SK-N-SH (cell line): ENCODE measurements around the gene IMPDH1. TPM values are rescaled to one million over a fixed set of nuclear protein-coding genes. Genes with fewer than 3 reads are reported as not detected.

Experiments
- CTCF ChIA-PET: fragments of 300-600, 350-600 bp; formaldehyde crosslinking; extraction: SDS; loops from one replicate; lab custom pipeline; 2021; lab: Yijun Ruan, JAX
- POLR2A ChIA-PET: fragments of 350-600 bp; sonication (Branson Sonifier 250); formaldehyde crosslinking; extraction: SDS; loops from one replicate; lab custom pipeline; 2020; ENCODE audit warnings: antibody characterized with exemption, inconsistent platforms; lab: Yijun Ruan, JAX
- DNase-seq: peaks from one replicate; pipeline ENCODE4 v3.0.0; 2012
- H2AFZ ChIP-seq: fragments of 200-600 bp; sonication (generic); 2 replicates; pipeline ENCODE4 v1.8.1; 2016; ENCODE audit warnings: antibody characterized with exemption, mild to moderate bottlenecking, low read depth
- H3F3A ChIP-seq: fragments of 200-600 bp; sonication (generic); replicated peaks from 2 replicates; pipeline ENCODE3; 2016; ENCODE audit warnings: antibody characterized with exemption, mild to moderate bottlenecking; ENCODE audit not compliant: insufficient read depth
- H3K27ac ChIP-seq, 2 experiments: fragments of 200-500 bp in 1 of 2; fragments of 200-600 bp in 1 of 2; sonication (Bioruptor generic) in 1 of 2; sonication (generic), shearing (Covaris generic) in 1 of 2; 2 replicates each; pipeline versions ENCODE4 v1.5.1 to v1.6.1; 2014 to 2016; ENCODE audit warnings: low read depth in 2 of 2, inconsistent platforms in 1 of 2, low read length in 1 of 2, mild to moderate bottlenecking in 1 of 2, mixed read lengths in 1 of 2
- H3K27me3 ChIP-seq: fragments of 200-600 bp; sonication (generic), shearing (Covaris generic); 2 replicates; pipeline ENCODE4 v1.6.1; 2016; ENCODE audit warnings: mixed run types; ENCODE audit not compliant: insufficient read depth
- H3K36me3 ChIP-seq, 2 experiments: fragments of 200-500 bp in 1 of 2; fragments of 200-600 bp in 1 of 2; sonication (Bioruptor generic) in 1 of 2; sonication (generic) in 1 of 2; replicated peaks in 1 of 2; 2 replicates each; pipeline versions ENCODE3 to v1.5.1; 2014 to 2016; ENCODE audit warnings: low read length in 1 of 2, mild to moderate bottlenecking in 1 of 2; ENCODE audit not compliant: insufficient read depth in 2 of 2, control insufficient read depth in 1 of 2
- H3K4me1 ChIP-seq, 2 experiments: fragments of 200-500 bp in 1 of 2; fragments of 200-600 bp in 1 of 2; sonication (Bioruptor generic) in 1 of 2; sonication (generic), shearing (Covaris generic) in 1 of 2; 2 replicates each; pipeline versions ENCODE4 v1.5.1 to v1.6.1; 2014 to 2016; ENCODE audit warnings: low read depth in 1 of 2, low read length in 1 of 2, mixed run types in 1 of 2; ENCODE audit not compliant: insufficient read depth in 2 of 2, control insufficient read depth in 1 of 2
- H3K4me2 ChIP-seq: fragments of 200-600 bp; sonication (generic), shearing (Covaris generic); 2 replicates; pipeline ENCODE4 v1.6.1; 2017; ENCODE audit warnings: mixed run types
- H3K4me3 ChIP-seq, 2 experiments: fragments of 200-500 bp in 1 of 2; fragments of 200-600 bp in 1 of 2; sonication (Bioruptor generic) in 1 of 2; sonication (generic), shearing (Covaris generic) in 1 of 2; 2 replicates each; pipeline versions ENCODE4 v1.5.1 to v1.8.1; 2014 to 2016; ENCODE audit warnings: low read depth in 2 of 2, inconsistent platforms in 1 of 2, low read length in 1 of 2, mild to moderate bottlenecking in 1 of 2, mixed read lengths in 1 of 2, moderate library complexity in 1 of 2
- H3K79me2 ChIP-seq: fragments of 200-600 bp; sonication (generic); 2 replicates; pipeline ENCODE4 v1.8.1; 2017; ENCODE audit warnings: mild to moderate bottlenecking; ENCODE audit not compliant: insufficient read depth
- H3K9ac ChIP-seq: fragments of 200-600 bp; sonication (generic); 2 replicates; pipeline ENCODE4 v1.6.1; 2017; ENCODE audit warnings: mixed run types
- H3K9me2 ChIP-seq: fragments of 200-600 bp; sonication (generic); 2 replicates; pipeline ENCODE4 v1.6.1; 2017; ENCODE audit warnings: mixed run types
- H3K9me3 ChIP-seq: fragments of 200-600 bp; sonication (generic); 2 replicates; pipeline ENCODE4 v1.6.1; 2017; ENCODE audit warnings: mixed run types, mild to moderate bottlenecking, moderate library complexity
- H4K20me1 ChIP-seq: fragments of 200-600 bp; sonication (generic); 2 replicates; pipeline ENCODE4 v1.6.1; 2017; ENCODE audit warnings: mild to moderate bottlenecking, mixed run types; ENCODE audit not compliant: insufficient read depth
- CHD2 ChIP-seq: fragments of 150-350 bp; IDR thresholded peaks from 2 replicates; pipeline ENCODE4 v1.6.1; 2018; ENCODE audit warnings: low read length; ENCODE audit not compliant: partially characterized antibody
- FOSL2 ChIP-seq: IDR thresholded peaks from 2 replicates; pipeline ENCODE4 v1.4.0; 2012; ENCODE audit warnings: low read depth, mild to moderate bottlenecking, moderate library complexity, borderline replicate concordance
- FOXJ3 ChIP-seq: sonication (generic); formaldehyde crosslinking; IDR thresholded peaks from 2 replicates; pipeline ENCODE4 v1.5.1; 2020; ENCODE audit warnings: mild to moderate bottlenecking, missing genetic modification reagents
- FOXM1 ChIP-seq: IDR thresholded peaks from 2 replicates; pipeline ENCODE4 v1.4.0; 2012; ENCODE audit warnings: low read depth, mild to moderate bottlenecking
- GABPA ChIP-seq: IDR thresholded peaks from 2 replicates; pipeline ENCODE4 v1.4.0; 2012; ENCODE audit warnings: low read depth, mild to moderate bottlenecking
- GATA2 ChIP-seq: sonication (generic); formaldehyde crosslinking; IDR thresholded peaks from 2 replicates; pipeline ENCODE4 v1.5.0; 2020; ENCODE audit warnings: mild to moderate bottlenecking, missing genetic modification reagents
- JUND ChIP-seq: IDR thresholded peaks from 2 replicates; pipeline ENCODE4 v1.4.0; 2012
- MEF2A ChIP-seq: IDR thresholded peaks from 2 replicates; pipeline ENCODE4 v1.4.0; 2012; ENCODE audit warnings: low read depth, borderline replicate concordance
- NFIC ChIP-seq: IDR thresholded peaks from 2 replicates; pipeline ENCODE4 v1.4.0; 2012; ENCODE audit warnings: borderline replicate concordance
- NRF1 ChIP-seq: IDR thresholded peaks from 2 replicates; pipeline ENCODE4 v1.6.1; 2012; ENCODE audit warnings: low read depth, mild to moderate bottlenecking, low read length
- POLR2AphosphoS5 ChIP-seq: IDR thresholded peaks from 2 replicates; pipeline ENCODE4 v1.6.1; 2012; ENCODE audit warnings: low read depth, low read length
- RFX5 ChIP-seq: IDR thresholded peaks from 2 replicates; pipeline ENCODE4 v1.6.1; 2012; ENCODE audit warnings: mild to moderate bottlenecking, improper control_type of control experiment, low read length
- RXRA ChIP-seq: IDR thresholded peaks from 2 replicates; pipeline ENCODE4 v1.4.0; 2012; ENCODE audit warnings: low read depth, mild to moderate bottlenecking, borderline replicate concordance
- SIN3A ChIP-seq: IDR thresholded peaks from 2 replicates; pipeline ENCODE4 v1.6.1; 2012; ENCODE audit warnings: low read depth, mild to moderate bottlenecking, low read length, moderate library complexity, borderline replicate concordance
- TAF1 ChIP-seq: IDR thresholded peaks from 2 replicates; pipeline ENCODE4 v1.6.1; 2012; ENCODE audit warnings: low read depth, mild to moderate bottlenecking, low read length, moderate library complexity, borderline replicate concordance
- TEAD4 ChIP-seq: IDR thresholded peaks from 2 replicates; pipeline ENCODE4 v1.4.0; 2012; ENCODE audit warnings: mild to moderate bottlenecking, borderline replicate concordance; ENCODE audit not compliant: insufficient read depth
- ZBTB33 ChIP-seq: IDR thresholded peaks from 2 replicates; pipeline ENCODE4 v1.4.0; 2012; ENCODE audit warnings: low read depth, borderline replicate concordance
- WGBS: methylation state at CpG from one replicate; pipeline ENCODE4 v1.1.6; 2017; ENCODE audit warnings: low lambda C conversion rate; 5-methylcytosine and 5-hydroxymethylcytosine counted together
- polyA plus RNA-seq, 3 experiments: library from polyadenylated mRNA; depleted of rRNA; stranded (reverse); fragments of >200 nt; gene quantifications; 2 replicates each; pipeline ENCODE4 v1.2.3, GENCODE V29; 2012
- TF ChIP-seq, protein P1 (sequence below): IDR thresholded peaks from 2 replicates; pipeline ENCODE4 v1.4.0; 2012; ENCODE audit warnings: low read depth
- TF ChIP-seq, protein P2 (sequence below): fragments of 150-350 bp; IDR thresholded peaks from 2 replicates; pipeline ENCODE4 v1.6.1; 2017; ENCODE audit warnings: antibody characterized with exemption, low read length, low read depth, borderline replicate concordance

Gene IMPDH1
- polyA plus RNA-seq, 1 of the 3 experiments (the other 2 are of a cell fraction) = 80.4 TPM

DNA sequence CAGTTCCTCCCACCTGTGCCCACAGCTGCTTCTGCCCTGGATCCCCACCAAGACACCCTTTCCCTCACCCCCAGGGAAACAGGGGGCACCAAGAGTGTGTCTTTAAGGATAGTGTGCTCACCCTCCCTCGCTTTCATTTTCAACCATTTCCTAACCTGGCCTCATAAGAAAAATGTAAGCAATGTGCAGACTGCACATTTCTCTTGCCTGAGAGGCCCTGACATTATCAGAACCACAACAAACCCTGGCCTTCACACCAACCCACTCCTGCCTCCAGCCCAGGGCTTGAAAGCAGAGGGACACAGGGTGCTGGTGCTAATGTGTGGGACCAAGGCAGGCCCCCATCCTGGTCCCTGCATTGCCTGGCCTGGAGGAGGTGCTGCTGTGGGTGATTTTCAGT lies 11.0 kb upstream of the IMPDH1 start:
- no peaks in the 10 kb centered on the region for H3K27me3 ChIP-seq
- H3K4me1 ChIP-seq = peaks cover 0 to 3% of the 10 kb centered on the region in 2 experiments; a peak in 1 of 4 replicates
- no peaks in the 10 kb centered on the region for H3K9me3 ChIP-seq
- WGBS = 80% methylated on average over 1 of the region's 1 CpG
- H3K9me2 ChIP-seq = no peaks in the 10 kb centered on the region
- no peaks in the 10 kb centered on the region for H3K79me2 ChIP-seq
- H2AFZ ChIP-seq = no peak overlapping the region
- TF ChIP-seq RFX5 (no peak), SIN3A (no peak), JUND (no peak), MEF2A (no peak), FOSL2 (no peak), FOXJ3 (CRISPR knock-in tag) (no peak), TEAD4 (no peak)
- CTCF ChIA-PET = interaction anchor here (44.5 to 45.6 kb wide), 2 partner anchors 26 to 77 kb away, joined by 1786 to 1901 read pairs; partner anchors contain the start of genes IMPDH1 and RBM28
- POLR2A ChIA-PET = no interaction called here
- H4K20me1 ChIP-seq = no peaks in the 10 kb centered on the region
- no peak for DNase-seq
- H3K4me2 ChIP-seq = no peak overlapping the region
- H3K9ac ChIP-seq = no peak overlapping the region
- no peak overlapping the region for H3K4me3 ChIP-seq
- no peak overlapping the region for H3K27ac ChIP-seq
- no peaks in the 10 kb centered on the region for H3F3A ChIP-seq
- no peaks in the 10 kb centered on the region for H3K36me3 ChIP-seq

GRCh38 chr7:128419257-128419656 lies 9.5 kb upstream of the IMPDH1 start:
- Histone ChIP-seq H3K9me2 (no peaks in the 10 kb centered on the region), H3K9ac (no peak overlapping the region), H3K27ac (no peak overlapping the region), H3K27me3 (no peaks in the 10 kb centered on the region), H3K4me2 (no peak overlapping the region), H3K79me2 (no peaks in the 10 kb centered on the region), H3K4me1 (peaks cover 0 to 6% of the 10 kb centered on the region in 2 experiments; a peak in 1 of 4 replicates), H3F3A (no peaks in the 10 kb centered on the region), H3K4me3 (no peak overlapping the region), H3K9me3 (no peaks in the 10 kb centered on the region), H2AFZ (no peak overlapping the region), H3K36me3 (no peaks in the 10 kb centered on the region), H4K20me1 (no peaks in the 10 kb centered on the region)
- WGBS = 88% methylated on average over 7 of the region's 7 CpGs
- POLR2A ChIA-PET = no interaction called here
- CTCF ChIA-PET = interaction anchor here (0.7 to 50.3 kb wide), 8 partner anchors 2 to 465 kb away, joined by 3 to 1901 read pairs (median 37); partner anchors contain the start of genes IMPDH1 and RBM28
- no peak for DNase-seq
- TF ChIP-seq RXRA (no peak), RFX5 (no peak), GATA2 (CRISPR knock-in tag) (no peak), POLR2AphosphoS5 (no peak)
- TF ChIP-seq, protein P1, sequence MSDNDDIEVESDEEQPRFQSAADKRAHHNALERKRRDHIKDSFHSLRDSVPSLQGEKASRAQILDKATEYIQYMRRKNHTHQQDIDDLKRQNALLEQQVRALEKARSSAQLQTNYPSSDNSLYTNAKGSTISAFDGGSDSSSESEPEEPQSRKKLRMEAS = no peak

DNA sequence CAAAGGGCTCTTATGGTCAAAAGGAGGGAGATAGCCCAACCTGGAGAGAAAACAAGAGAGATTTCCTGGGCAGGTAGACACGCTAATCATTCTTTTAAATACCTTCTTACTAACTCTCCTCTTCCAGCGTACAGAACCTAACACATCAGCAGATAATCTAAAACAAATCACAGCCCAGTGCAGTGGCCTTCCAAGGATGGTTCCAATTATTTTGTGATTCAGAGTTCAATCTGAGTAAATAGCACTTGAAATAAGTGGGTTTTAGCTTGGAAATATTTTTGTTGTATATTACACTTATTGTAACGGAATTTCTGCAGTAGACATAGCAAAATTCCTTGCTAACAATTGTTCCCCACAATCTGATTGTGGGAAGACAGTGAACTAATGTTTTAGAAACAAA lies 7.3 kb upstream of the IMPDH1 start:
- 71% methylated on average over 3 of the region's 3 CpGs for WGBS
- no peaks in the 10 kb centered on the region for H3K9me3 ChIP-seq
- DNase-seq = no peak
- CTCF ChIA-PET = interaction anchor here (1.0 to 50.3 kb wide), 7 partner anchors 0 to 255 kb away, joined by 3 to 1901 read pairs (median 67); partner anchors contain the start of genes GARIN1A, HILPDA, IMPDH1 and RBM28
- H3K4me2 ChIP-seq = no peak overlapping the region
- peaks cover 0 to 3% of the 10 kb centered on the region in 2 experiments; a peak in 1 of 4 replicates for H3K4me1 ChIP-seq
- no peak overlapping the region for H3K4me3 ChIP-seq
- H3F3A ChIP-seq = no peaks in the 10 kb centered on the region
- no peaks in the 10 kb centered on the region for H3K9me2 ChIP-seq
- no peaks in the 10 kb centered on the region for H3K36me3 ChIP-seq
- H3K79me2 ChIP-seq = no peaks in the 10 kb centered on the region
- no peak overlapping the region for H2AFZ ChIP-seq
- no peaks in the 10 kb centered on the region for H3K27me3 ChIP-seq
- no peaks in the 10 kb centered on the region for H4K20me1 ChIP-seq
- POLR2A ChIA-PET = interaction anchor here (1.5 kb wide), 1 partner anchor 9 kb away, joined by 4 read pairs; no protein-coding TSS in a partner anchor
- no peak overlapping the region for H3K27ac ChIP-seq
- no peak overlapping the region for H3K9ac ChIP-seq
- TF ChIP-seq FOXJ3 (CRISPR knock-in tag) (no peak), ZBTB33 (no peak), NRF1 (no peak), POLR2AphosphoS5 (no peak), MEF2A (no peak), CHD2 (no peak), JUND (no peak), GABPA (no peak), FOSL2 (no peak), NFIC (no peak), TAF1 (no peak), FOXM1 (no peak), GATA2 (CRISPR knock-in tag) (no peak), SIN3A (no peak)
- TF ChIP-seq, protein P2, sequence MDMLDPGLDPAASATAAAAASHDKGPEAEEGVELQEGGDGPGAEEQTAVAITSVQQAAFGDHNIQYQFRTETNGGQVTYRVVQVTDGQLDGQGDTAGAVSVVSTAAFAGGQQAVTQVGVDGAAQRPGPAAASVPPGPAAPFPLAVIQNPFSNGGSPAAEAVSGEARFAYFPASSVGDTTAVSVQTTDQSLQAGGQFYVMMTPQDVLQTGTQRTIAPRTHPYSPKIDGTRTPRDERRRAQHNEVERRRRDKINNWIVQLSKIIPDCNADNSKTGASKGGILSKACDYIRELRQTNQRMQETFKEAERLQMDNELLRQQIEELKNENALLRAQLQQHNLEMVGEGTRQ = no peak
